Neural crest cell (in vitro differentiated cells): ENCODE results near the gene SPTBN5. TPM values are rescaled to one million over a fixed set of nuclear protein-coding genes. Genes with fewer than 3 reads are reported as not detected.

Experiments
- DNase-seq: peaks from one replicate; pipeline ENCODE4 v3.0.0; 2021; ENCODE audit warnings: low read depth, mixed read lengths, low spot score
- H3K27ac Mint-ChIP-seq: one replicate; pipeline ENCODE4 v1.8.0; 2021; ENCODE audit warnings: mild to moderate bottlenecking, mixed read lengths; ENCODE audit not compliant: unreplicated experiment
- H3K27me3 Mint-ChIP-seq: 2 replicates; pipeline ENCODE4 v1.8.0; 2021; ENCODE audit warnings: low read depth, mild to moderate bottlenecking, mixed read lengths
- H3K36me3 Mint-ChIP-seq: 2 replicates; pipeline ENCODE4 v1.8.0; 2021; ENCODE audit warnings: low read depth, mild to moderate bottlenecking, mixed read lengths
- H3K4me1 Mint-ChIP-seq: 2 replicates; pipeline ENCODE4 v1.8.0; 2021; ENCODE audit warnings: mixed read lengths
- H3K4me3 Mint-ChIP-seq: one replicate; pipeline ENCODE4 v1.8.0; 2021; ENCODE audit warnings: mild to moderate bottlenecking, mixed read lengths
- H3K9me3 Mint-ChIP-seq: 2 replicates; pipeline ENCODE4 v1.8.0; 2021; ENCODE audit warnings: mixed read lengths
- CTCF ChIP-seq: fragments of 200-600 bp; sonication (generic); conservative IDR thresholded peaks from 2 replicates; pipeline ENCODE4 v1.5.0; 2021; ENCODE audit warnings: antibody characterized with exemption, mild to moderate bottlenecking
- total RNA-seq: library from RNA; stranded (reverse); gene quantifications from 2 replicates; pipeline ENCODE4 v1.2.1, GENCODE V29; 2021

SPTBN5 gene
- total RNA-seq, 1 donor from 2014 or later, result 0.77 TPM

- no peak overlapping the region for H3K27ac Mint-ChIP-seq
- H3K4me3 Mint-ChIP-seq, result no peak overlapping the region
- peaks cover 12% of the 10 kb centered on the region for H3K4me1 Mint-ChIP-seq
- no peaks in the 10 kb centered on the region for H3K9me3 Mint-ChIP-seq
- no peaks in the 10 kb centered on the region for H3K27me3 Mint-ChIP-seq
- no peak for DNase-seq
- TF ChIP-seq CTCF, result no peak
- H3K36me3 Mint-ChIP-seq, result peaks cover 2% of the 10 kb centered on the region
These were observed 39.9 kb upstream of the SPTBN5 start for GRCh38 chr15:41933771-41934170.

DNA sequence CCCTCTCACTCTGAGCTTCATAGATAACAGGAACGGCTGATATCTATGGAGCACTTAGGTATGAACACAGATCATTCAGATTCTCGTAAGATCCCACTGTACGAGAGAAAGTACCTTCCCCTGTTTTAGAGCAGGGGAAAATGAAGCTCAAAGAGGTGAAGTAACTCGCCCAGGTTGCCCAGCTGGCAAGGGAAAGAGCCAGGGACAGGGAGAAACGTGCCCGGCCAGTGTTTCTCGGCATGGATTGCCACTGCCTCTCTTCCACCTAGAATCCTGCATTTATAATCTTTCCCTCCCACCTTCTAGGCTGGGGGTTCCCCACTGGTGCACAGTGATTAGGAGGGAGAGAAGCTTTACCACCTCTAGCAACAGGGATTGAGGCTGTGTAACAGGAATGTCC lies 39.5 kb upstream of the SPTBN5 start:
- no peaks in the 10 kb centered on the region for H3K27me3 Mint-ChIP-seq
- no peak for DNase-seq
- H3K36me3 Mint-ChIP-seq, result peaks cover 2% of the 10 kb centered on the region
- H3K4me3 Mint-ChIP-seq, result no peak overlapping the region
- peaks cover 12% of the 10 kb centered on the region for H3K4me1 Mint-ChIP-seq
- H3K9me3 Mint-ChIP-seq, result no peaks in the 10 kb centered on the region
- no peak for TF ChIP-seq CTCF
- no peak overlapping the region for H3K27ac Mint-ChIP-seq

DNA sequence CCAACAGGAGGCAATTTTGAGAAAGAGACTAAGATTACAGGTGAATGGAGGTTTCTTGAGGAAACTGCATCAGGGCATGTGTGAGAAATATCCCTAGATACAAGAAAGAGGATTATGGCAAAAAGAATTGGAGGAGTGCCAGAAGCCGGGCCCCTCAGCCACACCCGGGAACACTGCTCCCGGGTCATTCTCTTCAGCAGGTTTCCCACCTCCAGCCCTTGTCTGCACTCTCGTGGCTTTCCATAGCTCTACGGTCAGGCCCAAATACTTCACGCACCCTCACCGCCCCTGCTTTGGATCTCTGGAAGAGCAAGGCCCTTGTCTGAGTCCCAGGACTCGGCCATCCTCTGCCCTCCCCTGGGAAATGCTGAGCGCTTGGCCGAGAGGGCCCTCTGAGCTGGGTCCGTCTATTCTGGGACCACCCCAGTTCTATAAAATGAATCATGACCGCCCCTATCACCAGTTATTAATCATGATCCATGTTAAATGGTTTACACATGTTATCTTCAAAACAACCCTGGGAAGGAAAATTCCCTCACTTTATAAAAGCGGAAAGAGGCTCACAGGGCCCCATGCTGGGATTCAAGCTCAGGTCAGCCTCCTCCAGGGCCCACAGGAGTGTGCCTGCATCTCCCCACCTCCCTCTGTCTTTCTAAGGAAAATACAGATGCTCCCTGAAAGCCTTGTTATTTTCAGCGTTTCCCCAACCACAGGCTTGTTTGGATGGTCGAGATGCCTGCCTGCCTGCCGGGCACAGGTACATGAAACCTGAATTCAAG lies 38.8 kb upstream of the SPTBN5 start:
- no peak overlapping the region for H3K27ac Mint-ChIP-seq
- no peaks in the 10 kb centered on the region for H3K27me3 Mint-ChIP-seq

DNA sequence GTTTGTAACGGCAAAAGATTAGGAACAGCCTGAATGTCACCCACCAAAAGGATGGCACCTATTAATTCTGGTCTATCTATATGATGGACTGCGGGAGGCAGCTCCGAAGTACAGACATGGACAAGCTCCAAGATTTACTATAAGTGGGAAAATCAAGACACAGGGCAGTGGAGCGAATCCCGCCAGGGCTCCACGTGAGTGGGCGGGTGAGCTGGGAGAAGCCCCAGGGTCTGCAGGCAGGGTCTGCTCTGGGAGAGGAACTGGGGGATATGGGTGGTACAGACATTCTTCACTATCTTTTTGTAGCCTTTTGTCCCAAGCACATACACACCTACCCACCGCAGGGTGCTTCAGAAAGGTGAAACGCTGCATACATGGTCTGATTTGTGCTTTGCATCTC lies 38.2 kb upstream of the SPTBN5 start:
- peaks cover 12% of the 10 kb centered on the region for H3K4me1 Mint-ChIP-seq
- no peaks in the 10 kb centered on the region for H3K27me3 Mint-ChIP-seq
- no peak overlapping the region for H3K27ac Mint-ChIP-seq
- no peak overlapping the region for H3K4me3 Mint-ChIP-seq
- no peaks in the 10 kb centered on the region for H3K9me3 Mint-ChIP-seq
- peaks cover 2% of the 10 kb centered on the region for H3K36me3 Mint-ChIP-seq
- no peak for DNase-seq
- no peak for TF ChIP-seq CTCF

More for the DNA sequence above, 38.8 kb upstream of the SPTBN5 start:
- Mint-ChIP-seq H3K36me3 (peaks cover 2% of the 10 kb centered on the region), H3K4me3 (no peak overlapping the region), H3K9me3 (no peaks in the 10 kb centered on the region), H3K4me1 (peaks cover 12% of the 10 kb centered on the region)
- no peak for TF ChIP-seq CTCF
- no peak for DNase-seq

GRCh38 chr15:41930867-41931222 lies 37.0 kb upstream of the SPTBN5 start:
- H3K27me3 Mint-ChIP-seq, result no peaks in the 10 kb centered on the region
- H3K4me3 Mint-ChIP-seq, result no peak overlapping the region
- H3K9me3 Mint-ChIP-seq, result no peaks in the 10 kb centered on the region
- peaks cover 20% of the 10 kb centered on the region for H3K4me1 Mint-ChIP-seq
- no peak overlapping the region for H3K27ac Mint-ChIP-seq
- no peak for DNase-seq
- TF ChIP-seq CTCF, result no peak
- no peaks in the 10 kb centered on the region for H3K36me3 Mint-ChIP-seq
